Vagina (tissue), 2 donors: ENCODE measurements around the gene ANKS1A.

Experiments used
- CTCF ChIP-seq, 3 experiments: fragments of 450-650 bp in 2 of 3; fragments of 200-600 bp in 1 of 3; sonication (generic) in 1 of 3; IDR thresholded peaks; one replicate each; pipeline ENCODE4 v1.5.1; 2017 to 2019; ENCODE audit warnings: antibody characterized with exemption in 3 of 3, mild to moderate bottlenecking in 2 of 3, moderate library complexity in 2 of 3
- POLR2A ChIP-seq, 2 donors: fragments of 450-650 bp; IDR thresholded peaks; one replicate each; pipeline ENCODE4 v1.6.1; 2017; ENCODE audit warnings: antibody characterized with exemption in 2 of 2, mild to moderate bottlenecking in 2 of 2, moderate library complexity in 2 of 2

DNA sequence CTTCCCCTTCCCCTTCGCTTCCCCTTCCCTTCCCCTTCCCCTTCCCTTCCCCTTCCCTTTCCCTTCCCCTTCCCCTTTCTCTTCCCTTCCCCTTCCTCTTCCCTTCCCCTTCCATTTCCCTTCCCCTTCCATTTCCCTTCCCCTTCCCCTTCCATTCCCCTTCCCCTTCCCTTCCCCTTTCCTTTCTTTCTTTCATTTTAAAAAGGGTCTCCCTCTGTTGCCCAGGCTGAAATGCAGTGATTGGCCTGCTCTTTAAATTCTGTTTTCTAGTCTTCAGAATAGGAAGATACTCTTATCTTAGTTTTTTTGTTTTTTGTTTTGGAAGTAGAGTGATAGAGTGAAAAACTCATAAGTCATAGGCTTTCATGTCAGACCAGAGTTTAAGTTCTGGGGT, 85.2 kb downstream of the ANKS1A start:
- TF ChIP-seq POLR2A (IDR thresholded peaks at IDR 0.05) (no peak), CTCF (IDR thresholded peaks at IDR 0.05) (no peak)
